ENCODE measurements around the gene CDH4.

DNA sequence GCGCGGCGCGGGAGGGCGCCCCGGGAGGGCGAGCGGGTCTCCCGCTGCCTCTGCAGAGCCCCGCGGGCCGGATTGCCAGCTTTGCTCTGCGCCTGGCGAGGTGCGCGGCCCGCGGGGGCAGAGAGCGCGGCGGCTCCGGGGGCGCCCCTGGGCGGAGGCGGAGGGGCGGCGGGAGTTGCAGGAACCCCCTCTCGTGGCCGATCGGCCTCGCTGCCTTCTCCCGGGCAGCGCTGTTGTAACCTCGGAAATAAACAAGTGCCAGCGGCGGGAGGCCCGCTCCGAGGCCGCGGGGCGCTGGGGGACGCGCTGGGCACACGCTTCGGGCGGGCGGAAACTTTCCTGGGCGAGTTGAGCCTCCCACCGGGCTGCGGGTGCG, 1.2 kb downstream of the CDH4 start:
- TF ChIP-seq, protein P1, sequence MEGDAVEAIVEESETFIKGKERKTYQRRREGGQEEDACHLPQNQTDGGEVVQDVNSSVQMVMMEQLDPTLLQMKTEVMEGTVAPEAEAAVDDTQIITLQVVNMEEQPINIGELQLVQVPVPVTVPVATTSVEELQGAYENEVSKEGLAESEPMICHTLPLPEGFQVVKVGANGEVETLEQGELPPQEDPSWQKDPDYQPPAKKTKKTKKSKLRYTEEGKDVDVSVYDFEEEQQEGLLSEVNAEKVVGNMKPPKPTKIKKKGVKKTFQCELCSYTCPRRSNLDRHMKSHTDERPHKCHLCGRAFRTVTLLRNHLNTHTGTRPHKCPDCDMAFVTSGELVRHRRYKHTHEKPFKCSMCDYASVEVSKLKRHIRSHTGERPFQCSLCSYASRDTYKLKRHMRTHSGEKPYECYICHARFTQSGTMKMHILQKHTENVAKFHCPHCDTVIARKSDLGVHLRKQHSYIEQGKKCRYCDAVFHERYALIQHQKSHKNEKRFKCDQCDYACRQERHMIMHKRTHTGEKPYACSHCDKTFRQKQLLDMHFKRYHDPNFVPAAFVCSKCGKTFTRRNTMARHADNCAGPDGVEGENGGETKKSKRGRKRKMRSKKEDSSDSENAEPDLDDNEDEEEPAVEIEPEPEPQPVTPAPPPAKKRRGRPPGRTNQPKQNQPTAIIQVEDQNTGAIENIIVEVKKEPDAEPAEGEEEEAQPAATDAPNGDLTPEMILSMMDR (conservative IDR thresholded peaks at IDR 0.05; ENCODE audit: low read depth, low read length) = peak; percentile 32
- TF ChIP-seq RAD21 (IDR thresholded peaks at IDR 0.05; ENCODE audit: low read length) (peak; percentile 29), FOS (IDR thresholded peaks at IDR 0.05; ENCODE audit: low read depth, low read length) (no peak), MAFK (IDR thresholded peaks at IDR 0.05; ENCODE audit: low read depth, low read length) (no peak)
- TF ChIP-seq, protein P2, sequence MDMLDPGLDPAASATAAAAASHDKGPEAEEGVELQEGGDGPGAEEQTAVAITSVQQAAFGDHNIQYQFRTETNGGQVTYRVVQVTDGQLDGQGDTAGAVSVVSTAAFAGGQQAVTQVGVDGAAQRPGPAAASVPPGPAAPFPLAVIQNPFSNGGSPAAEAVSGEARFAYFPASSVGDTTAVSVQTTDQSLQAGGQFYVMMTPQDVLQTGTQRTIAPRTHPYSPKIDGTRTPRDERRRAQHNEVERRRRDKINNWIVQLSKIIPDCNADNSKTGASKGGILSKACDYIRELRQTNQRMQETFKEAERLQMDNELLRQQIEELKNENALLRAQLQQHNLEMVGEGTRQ (IDR thresholded peaks at IDR 0.05; ENCODE audit: low read depth, low read length) = no peak

Data from IMR-90 (cell line).